Eye (tissue), 1 donor: ENCODE measurements around the gene SNRPE.
"Not testable (repeated sequence)": the region's sequence is repeated elsewhere in the genome, so short reads cannot be mapped to it uniquely, and the experiment has no call there.

ENCODE experiments used
- DNase-seq: peaks from one replicate; pipeline ENCODE4 v3.0.0-alpha.2; 2015

SNRPE gene

DNA sequence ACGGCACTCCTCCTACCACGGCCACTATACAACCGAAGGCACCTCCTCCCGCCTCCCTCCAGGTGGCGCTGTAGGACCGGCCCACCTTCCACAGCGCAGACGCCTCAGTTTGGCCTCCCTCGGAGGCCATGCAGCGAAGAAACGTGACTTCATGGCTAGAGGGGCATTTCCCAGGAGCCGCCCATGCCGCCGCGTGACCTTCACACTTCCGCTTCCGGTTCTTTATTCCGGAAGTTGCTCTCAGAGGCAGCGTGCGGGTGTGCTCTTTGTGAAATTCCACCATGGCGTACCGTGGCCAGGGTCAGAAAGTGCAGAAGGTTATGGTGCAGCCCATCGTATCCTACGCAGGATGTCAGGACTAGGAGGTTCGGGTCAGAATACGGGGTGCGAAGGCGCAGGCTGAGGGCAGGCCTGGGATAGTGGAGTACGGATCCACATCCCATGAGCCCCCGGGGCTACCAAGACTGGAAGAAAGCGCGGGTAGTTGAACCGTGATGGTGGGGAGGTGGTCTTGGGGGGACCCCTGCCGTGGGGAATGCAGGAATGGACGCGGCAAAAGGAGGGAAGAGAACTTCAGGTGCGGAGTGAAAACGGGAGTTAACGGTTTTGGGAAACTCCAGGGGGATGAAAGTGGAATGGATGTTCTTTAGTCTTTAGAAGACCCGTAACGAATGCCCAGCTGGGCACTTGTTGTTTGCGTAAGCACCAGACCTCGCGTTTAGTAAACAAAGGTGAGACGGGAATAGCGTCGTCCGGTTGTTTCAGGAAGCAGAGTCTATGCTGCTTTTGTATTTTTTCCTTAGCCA, at the start of gene SNRPE:
SNRPE (plus strand) TSS at position 221 of the 806 bp plus-strand sequence; CDS start at position 282, 61 bp downstream.
- DNase-seq: peak; percentile 99

DNA sequence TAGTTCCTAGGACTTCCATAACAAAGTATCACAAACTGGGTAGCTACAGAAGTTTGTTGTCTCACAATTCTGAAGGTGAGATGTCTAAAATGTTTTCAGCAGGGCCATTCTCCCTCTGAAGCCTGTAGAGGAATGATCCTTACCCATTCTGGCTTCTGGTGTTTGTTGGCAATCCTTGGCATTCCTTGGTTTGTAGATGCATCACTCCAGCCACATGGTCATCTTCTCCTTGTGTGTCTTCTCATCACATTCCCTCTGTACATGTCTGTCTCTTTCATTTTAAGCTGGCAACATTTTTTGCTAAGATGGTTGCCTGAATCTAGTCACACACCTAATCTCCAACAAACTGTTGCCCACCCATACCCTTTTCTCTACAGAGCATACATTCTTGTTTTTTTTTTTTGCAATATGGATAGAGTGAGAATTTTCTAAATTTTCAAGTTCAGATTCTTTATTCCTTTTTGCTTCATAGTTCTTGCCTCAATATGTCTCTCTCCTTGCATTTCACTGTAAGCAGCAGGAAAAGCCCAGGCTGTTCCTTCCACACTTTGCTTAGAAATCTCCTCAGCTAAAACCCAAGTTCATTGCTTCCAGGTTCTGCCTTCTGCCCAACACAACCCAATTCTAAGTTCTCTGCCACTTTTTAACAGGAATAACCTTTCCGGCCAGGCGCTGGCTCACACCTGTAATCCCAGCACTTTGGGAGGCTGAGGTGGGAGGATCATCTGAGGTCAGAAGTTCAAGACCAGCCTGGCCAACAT, 47.6 kb upstream of the SNRPE start:
- DNase-seq: no peak

GRCh38 chr1:203818399-203818798, 43.0 kb upstream of the SNRPE start:
- no peak for DNase-seq

DNA sequence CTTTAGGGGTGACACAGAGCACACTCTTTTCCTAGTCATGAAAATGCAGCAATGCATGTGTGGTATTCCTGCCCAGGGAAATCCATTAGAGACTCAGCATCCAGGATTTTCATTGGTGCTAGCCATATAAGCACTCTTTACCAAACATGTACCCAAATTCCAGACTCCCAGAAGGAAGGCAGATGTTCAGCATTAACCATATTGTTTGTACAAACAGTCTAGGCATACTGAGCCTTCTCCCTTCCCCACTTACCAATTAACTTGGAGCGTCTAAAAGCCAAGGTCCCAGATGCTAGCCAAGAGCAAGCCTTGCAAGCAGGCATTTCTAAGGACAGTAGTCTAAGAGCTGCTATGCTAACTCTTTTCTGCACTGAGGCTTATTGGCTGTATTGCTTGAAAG, 38.1 kb upstream of the SNRPE start:
- DNase-seq: no peak

GRCh38 chr1:203826175-203826574, 35.2 kb upstream of the SNRPE start:
- DNase-seq: no peak

DNA sequence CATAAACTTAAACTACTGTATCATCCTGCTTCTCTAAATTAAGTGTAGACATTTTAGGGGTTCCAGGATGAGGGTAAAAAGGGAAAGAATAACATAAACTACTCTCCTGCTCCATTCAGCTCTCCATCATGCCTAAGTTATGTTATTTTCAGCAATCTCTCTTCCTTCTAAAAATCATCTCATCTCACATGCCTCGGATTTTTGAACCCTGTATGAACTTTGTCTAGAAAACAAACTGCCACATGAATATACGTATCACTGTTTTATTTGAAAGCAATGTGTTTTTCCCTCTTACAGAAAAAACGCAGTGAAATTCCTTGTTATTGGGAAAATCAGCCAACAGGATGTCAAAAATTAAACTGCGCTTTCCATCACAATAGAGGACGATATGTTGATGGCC, 33.4 kb upstream of the SNRPE start:
- no peak for DNase-seq

DNA sequence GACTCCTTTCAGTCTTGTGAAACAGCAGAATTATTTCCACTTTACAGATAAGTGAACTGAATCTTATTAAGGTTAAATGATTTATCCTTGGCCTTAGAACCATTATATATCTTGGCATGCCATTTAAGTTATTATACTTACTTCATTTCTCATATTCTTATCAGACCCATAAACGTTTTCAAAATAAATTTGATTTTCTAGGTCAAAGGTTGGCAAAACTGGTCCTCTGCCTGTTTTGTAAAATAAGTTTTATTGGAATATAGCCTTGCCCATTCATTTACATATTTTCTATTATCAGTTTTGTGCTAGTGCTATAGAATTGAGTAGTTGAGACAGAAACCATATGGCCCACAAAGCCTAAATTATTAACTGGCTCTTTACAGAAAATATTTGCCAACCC, 32.9 kb upstream of the SNRPE start:
- DNase-seq: no peak

- DNase-seq: not testable (repeated sequence)
Observed at GRCh38 chr1:203829247-203829646, 32.2 kb upstream of the SNRPE start.

- no peak for DNase-seq
Observed at GRCh38 chr1:203835476-203835875, 25.9 kb upstream of the SNRPE start.

DNA sequence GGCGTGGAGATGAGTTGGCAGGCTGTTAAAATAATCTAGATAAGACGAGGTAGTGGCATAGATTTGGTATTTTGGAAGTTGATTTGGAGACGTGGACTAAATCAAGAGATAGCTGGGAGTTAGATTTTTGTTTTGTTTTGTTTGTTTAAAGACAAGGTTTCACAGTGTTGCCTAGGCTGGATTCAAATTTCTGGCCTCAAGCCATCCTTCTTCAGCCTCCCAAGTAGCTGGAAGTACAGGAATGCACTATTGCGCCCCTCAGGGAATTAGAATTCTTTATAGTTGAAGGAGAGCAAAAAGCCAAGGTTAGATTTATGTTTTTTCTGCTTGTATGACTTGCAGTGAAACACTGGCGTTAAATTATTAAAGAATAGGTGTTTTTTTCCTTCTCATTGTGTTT, 22.3 kb upstream of the SNRPE start:
- peak; percentile 28 for DNase-seq

- no peak for DNase-seq
Observed at GRCh38 chr1:203840208-203840808, 21.1 kb upstream of the SNRPE start.

DNA sequence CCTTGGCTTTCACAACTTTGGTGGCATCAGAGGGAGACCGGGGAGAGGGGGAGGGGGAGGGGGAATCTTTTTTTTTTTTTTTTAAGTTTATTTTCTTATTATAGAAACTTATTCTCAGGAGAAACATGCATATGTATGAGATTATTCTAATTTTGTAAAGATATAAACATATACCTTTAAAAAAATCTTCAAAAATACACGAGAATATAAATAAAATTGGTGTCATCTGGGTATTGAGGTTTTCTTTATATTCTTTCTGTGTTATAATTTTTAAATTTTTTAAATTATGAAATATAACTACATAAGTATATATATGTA, 18.9 kb upstream of the SNRPE start:
- no peak for DNase-seq

- no peak for DNase-seq
Observed at GRCh38 chr1:203843435-203843834, 18.0 kb upstream of the SNRPE start.

DNA sequence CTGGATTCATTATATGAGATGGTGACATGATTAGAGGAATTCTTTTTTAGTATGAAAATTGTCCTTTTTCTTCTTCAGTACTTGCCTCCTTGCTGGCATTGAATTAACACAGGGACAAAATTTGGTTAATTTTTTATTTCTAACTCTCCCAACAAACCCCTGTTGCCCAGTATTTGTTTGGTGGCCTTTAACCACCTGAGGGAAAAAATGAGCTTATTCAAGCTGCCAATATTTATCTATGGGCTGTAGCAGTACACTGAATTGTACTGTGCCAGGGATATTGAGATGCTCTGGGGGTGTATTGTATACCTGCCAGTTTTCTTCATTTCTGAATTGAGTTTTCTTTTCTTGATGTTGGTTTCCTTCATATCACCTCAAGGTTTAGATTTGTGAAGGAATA, 8.3 kb upstream of the SNRPE start:
- DNase-seq: not testable (repeated sequence)

- peak; percentile 28 for DNase-seq
Observed at GRCh38 chr1:203858055-203858454, 3.3 kb upstream of the SNRPE start.

GRCh38 chr1:203858975-203859374, 2.4 kb upstream of the SNRPE start:
- no peak for DNase-seq

GRCh38 chr1:203860396-203861025, 888 bp upstream of the SNRPE start:
- peak; percentile 31 for DNase-seq

- DNase-seq: no peak
Observed at GRCh38 chr1:203867802-203868201, 6.4 kb downstream of the SNRPE start.

GRCh38 chr1:203870245-203870644, 8.8 kb downstream of the SNRPE start:
- DNase-seq: no peak

DNA sequence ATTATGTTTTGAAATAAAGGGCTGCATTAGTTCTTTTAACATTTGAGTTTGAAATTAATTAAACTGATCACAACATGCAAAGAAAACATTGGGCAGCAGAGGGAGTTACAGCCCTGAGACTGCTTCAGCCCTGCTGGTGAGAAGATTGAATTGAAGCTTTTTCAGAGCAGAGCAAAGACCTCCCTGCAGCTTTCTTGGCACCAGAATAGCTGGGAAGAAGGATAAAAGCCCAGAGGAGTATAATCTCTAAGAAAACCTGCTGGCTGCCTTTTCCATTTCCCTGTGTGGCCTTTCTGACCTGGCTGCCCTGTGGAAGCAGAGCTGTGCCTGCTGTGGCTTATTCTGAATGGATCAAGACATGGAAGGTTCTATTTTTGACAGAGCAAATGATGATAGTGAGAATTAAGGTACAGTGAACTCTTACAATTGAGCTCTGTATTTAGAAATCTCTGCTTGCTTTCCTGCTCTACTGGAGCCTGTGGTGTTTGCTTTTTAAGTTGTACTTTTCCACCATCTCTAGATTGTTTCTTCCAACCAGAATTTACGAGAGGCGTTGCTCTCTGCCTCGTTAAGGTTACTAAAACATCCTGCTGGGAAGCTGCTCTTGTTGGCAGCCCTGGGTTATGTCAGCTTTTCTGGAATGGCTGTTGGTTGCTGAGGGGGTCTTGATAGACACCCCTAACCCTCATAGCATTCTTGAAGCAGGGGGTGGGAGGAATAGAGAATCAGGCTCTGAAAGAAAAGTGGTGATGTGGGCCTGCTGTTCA, 9.9 kb downstream of the SNRPE start:
- peak; percentile 80 for DNase-seq

DNA sequence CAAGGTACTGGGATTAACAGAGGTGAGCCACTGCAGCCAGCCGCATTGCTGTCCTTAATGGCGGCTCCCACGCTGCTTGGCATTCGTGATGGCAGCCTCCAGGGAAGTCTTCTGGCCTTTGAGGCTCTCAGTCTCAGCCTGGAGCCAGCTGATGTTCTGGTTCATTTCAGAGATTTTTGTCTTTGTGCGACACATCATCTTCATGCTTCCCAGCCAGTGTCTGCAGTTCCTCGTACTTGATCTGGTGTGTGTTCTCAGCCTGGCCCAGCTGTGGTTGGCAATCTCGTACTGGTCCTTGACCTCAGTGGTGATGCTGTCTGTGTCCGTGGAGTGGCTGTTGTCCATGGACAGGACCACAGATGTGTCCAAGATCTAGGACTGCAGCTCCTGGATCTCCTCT, 11.7 kb downstream of the SNRPE start:
- DNase-seq: no peak

DNA sequence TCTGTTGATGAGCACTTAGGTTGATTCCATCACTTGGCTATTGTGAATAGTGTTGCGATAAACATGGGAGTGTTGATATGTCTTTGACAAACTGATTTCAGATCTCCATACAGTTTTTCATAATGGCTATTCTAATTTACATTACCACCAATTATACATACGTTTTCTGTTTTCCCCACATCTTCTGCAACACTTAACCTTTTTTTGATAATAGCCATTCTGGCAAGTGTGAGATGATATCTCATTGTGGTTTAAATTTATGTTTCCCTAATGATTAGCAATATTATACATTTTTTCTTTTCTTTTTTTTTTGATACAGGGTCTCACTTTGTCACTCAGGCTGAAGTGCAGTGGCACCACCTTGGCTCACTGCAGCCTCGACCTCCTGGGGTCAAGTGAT, 17.0 kb downstream of the SNRPE start:
- no peak for DNase-seq

DNA sequence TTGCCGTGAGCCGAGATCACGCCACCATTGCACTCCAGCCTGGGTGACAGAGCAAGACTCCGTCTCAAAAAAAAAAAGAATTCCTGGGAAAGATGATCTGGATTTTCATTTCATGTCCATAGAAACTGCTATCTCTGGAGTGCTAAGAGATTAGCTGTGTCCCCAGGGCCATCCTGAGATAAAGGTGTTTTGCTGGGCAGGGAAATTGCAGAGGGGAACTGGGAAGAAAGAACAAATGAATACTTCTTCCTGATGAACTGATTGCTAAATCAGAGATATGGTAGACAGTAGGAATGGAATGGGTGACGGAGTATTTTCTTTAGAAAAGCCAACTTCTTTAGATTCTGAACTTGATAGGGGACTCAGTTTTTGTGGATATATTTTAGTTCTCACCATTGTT, 19.2 kb downstream of the SNRPE start:
- no peak for DNase-seq
